ENCODE results near the gene GLRX5.
"Not testable (repeated sequence)": the region's sequence is repeated elsewhere in the genome, so short reads cannot be mapped to it uniquely, and the experiment has no call there.

The GLRX5 gene

DNA sequence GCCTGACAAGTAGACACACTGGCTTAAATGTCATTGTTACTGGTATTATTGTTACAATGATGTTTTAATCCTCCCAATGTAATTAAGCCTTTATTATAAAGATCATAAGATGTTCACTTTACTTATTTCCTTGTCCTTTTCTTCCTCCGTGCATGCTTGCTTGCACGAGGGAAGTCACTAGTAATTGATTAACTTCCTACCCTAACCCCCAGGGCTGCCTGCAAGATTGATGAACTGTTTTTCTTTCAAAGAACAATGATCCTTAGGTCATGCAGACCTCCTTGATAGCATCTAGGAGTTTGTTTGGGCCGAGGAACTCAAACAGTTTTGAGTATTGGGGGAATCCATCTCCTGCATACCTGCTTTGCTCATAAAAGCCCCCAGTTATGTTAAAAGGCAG is 43.0 kb downstream of the GLRX5 start:
- Histone ChIP-seq H3K27me3 (ENCODE audit: low read depth, low read length) (peaks cover 42% of the 10 kb centered on the region), H3K4me2 (ENCODE audit: low read length) (peak overlapping the region; percentile 67), H3K36me3 (replicated peaks; ENCODE audit: low read depth, low read length) (no peaks in the 10 kb centered on the region), H4K20me1 (ENCODE audit: insufficient read depth, low read length) (0 out of 2 replicates have a peak, but pooled peaks cover 4% of the 10 kb centered on the region), H3K79me2 (ENCODE audit: low read length) (no peaks in the 10 kb centered on the region), H3K4me1 (ENCODE audit: low read length) (peaks cover 37% of the 10 kb centered on the region), H3K27ac (ENCODE audit: low read length) (no peak overlapping the region), H3K4me3 (ENCODE audit: low read length) (no peak overlapping the region), H3K9ac (ENCODE audit: low read length) (no peak overlapping the region), H3K9me3 (ENCODE audit: insufficient read depth, low read length) (no peaks in the 10 kb centered on the region), H2AFZ (ENCODE audit: low read depth, low read length) (no peak overlapping the region)
- TF ChIP-seq CTCF (IDR thresholded peaks at IDR 0.05; ENCODE audit: low read depth, low read length), result no peak
- TF ChIP-seq EZH2phosphoT487 (IDR thresholded peaks at IDR 0.05; ENCODE audit: low read depth), result no peak

GRCh38 chr14:95583836-95584617 is 49.2 kb downstream of the GLRX5 start:
- not testable (repeated sequence) for H3K9ac ChIP-seq (ENCODE audit: low read length); H3K4me1 ChIP-seq (ENCODE audit: low read length); H3K27ac ChIP-seq (ENCODE audit: low read length); H3K9me3 ChIP-seq (ENCODE audit: insufficient read depth, low read length); H2AFZ ChIP-seq (ENCODE audit: low read depth, low read length); H3K36me3 ChIP-seq (replicated peaks; ENCODE audit: low read depth, low read length); H3K79me2 ChIP-seq (ENCODE audit: low read length); H3K4me3 ChIP-seq (ENCODE audit: low read length); H4K20me1 ChIP-seq (ENCODE audit: insufficient read depth, low read length); H3K4me2 ChIP-seq (ENCODE audit: low read length)
- H3K27me3 ChIP-seq (ENCODE audit: low read depth, low read length), result peaks cover 25% of the 10 kb centered on the region

GRCh38 chr14:95585953-95586620 is 51.2 kb downstream of the GLRX5 start:
- Histone ChIP-seq H3K27ac (ENCODE audit: low read length) (no peak overlapping the region), H3K27me3 (ENCODE audit: low read depth, low read length) (peaks cover 16% of the 10 kb centered on the region; the same call in 1 of the 2 replicates), H3K4me1 (ENCODE audit: low read length) (no peaks in the 10 kb centered on the region), H3K4me2 (ENCODE audit: low read length) (no peak overlapping the region), H3K9ac (ENCODE audit: low read length) (no peak overlapping the region), H3K79me2 (ENCODE audit: low read length) (no peaks in the 10 kb centered on the region), H2AFZ (ENCODE audit: low read depth, low read length) (no peak overlapping the region), H3K36me3 (replicated peaks; ENCODE audit: low read depth, low read length) (no peaks in the 10 kb centered on the region), H3K9me3 (ENCODE audit: insufficient read depth, low read length) (no peaks in the 10 kb centered on the region), H3K4me3 (ENCODE audit: low read length) (no peak overlapping the region), H4K20me1 (ENCODE audit: insufficient read depth, low read length) (no peaks in the 10 kb centered on the region)
- no peak for TF ChIP-seq EZH2phosphoT487 (IDR thresholded peaks at IDR 0.05; ENCODE audit: low read depth)
- TF ChIP-seq CTCF (IDR thresholded peaks at IDR 0.05; ENCODE audit: low read depth, low read length), result no peak

DNA sequence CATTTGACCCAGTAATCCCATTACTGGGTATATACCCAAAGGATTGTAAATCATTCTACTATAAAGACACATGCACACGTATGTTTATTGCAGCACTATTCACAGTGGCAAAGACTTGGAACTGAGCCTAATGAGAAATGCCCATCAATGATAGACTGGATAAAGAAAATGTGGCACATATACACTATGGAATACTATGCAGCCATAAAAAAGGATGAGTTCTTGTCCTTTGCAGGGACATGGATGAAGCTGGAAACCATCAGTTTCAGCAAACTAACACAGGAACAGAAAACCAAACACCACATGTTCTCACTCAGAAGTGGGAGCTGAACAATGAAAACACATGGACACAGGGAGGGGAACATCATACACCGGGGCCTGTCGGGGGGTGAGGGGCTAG is 56.3 kb downstream of the GLRX5 start:
- H3K79me2 ChIP-seq (ENCODE audit: low read length); H3K36me3 ChIP-seq (replicated peaks; ENCODE audit: low read depth, low read length); H3K4me1 ChIP-seq (ENCODE audit: low read length); H3K9me3 ChIP-seq (ENCODE audit: insufficient read depth, low read length); H3K9ac ChIP-seq (ENCODE audit: low read length); H3K4me3 ChIP-seq (ENCODE audit: low read length); H3K4me2 ChIP-seq (ENCODE audit: low read length); H3K27ac ChIP-seq (ENCODE audit: low read length); H4K20me1 ChIP-seq (ENCODE audit: insufficient read depth, low read length); H2AFZ ChIP-seq (ENCODE audit: low read depth, low read length): not testable (repeated sequence)
- peaks cover 10% of the 10 kb centered on the region; the same call in 1 of the 2 replicates for H3K27me3 ChIP-seq (ENCODE audit: low read depth, low read length)
